ENCODE measurements around the gene GLRB.

The GLRB gene

GRCh38 chr4:157219711-157220370 is 143.9 kb downstream of the GLRB start:
- TF ChIP-seq CTCF (IDR thresholded peaks at IDR 0.05) (no peak), ZFX (IDR thresholded peaks at IDR 0.05; ENCODE audit: borderline replicate concordance) (no peak)

DNA sequence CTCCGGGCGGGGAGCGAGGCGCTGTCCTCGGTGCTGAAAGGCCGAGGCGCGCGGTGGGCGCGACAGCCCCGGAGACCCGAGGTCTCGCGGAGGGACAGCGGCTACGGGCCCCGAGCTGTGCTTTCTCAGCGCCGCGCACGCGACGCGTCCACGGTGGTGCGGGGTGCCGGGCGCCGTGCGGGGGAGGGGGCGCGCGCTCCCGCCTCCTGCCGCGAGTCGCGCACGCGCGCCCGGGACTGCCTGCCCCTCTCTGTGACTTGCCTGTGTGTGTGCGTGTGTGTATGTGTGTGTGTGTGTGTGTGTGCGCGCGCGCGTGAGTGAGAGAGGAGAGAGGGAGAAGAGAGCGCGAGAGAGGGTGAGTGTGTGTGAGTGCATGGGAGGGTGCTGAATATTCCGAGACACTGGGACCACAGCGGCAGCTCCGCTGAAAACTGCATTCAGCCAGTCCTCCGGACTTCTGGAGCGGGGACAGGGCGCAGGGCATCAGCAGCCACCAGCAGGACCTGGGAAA is 144.5 kb downstream of the GLRB start, which contains the start of gene GRIA2:
TSS of gene GRIA2 (plus strand) at position 358 of the 511 bp plus-strand sequence. CDS start 315 bp downstream, outside the sequence.
- TF ChIP-seq ZFX (IDR thresholded peaks at IDR 0.05; ENCODE audit: borderline replicate concordance) (no peak), CTCF (IDR thresholded peaks at IDR 0.05) (no peak; the same call in 1 of the 2 replicates)
- peak within 1 kb of the TSS; percentile 72 for H3K27ac ChIP-seq

More at GRCh38 chr4:157219711-157220370, 143.9 kb downstream of the GLRB start:
- peak overlapping the region; percentile 72 for H3K27ac ChIP-seq

GRCh38 chr4:157221426-157221894 is 145.5 kb downstream of the GLRB start:
- no peak for TF ChIP-seq ZFX (IDR thresholded peaks at IDR 0.05; ENCODE audit: borderline replicate concordance)
- no peak for TF ChIP-seq CTCF (IDR thresholded peaks at IDR 0.05)
- H3K27ac ChIP-seq = peak overlapping the region; percentile 72

All from 22Rv1 (cell line).